Natural killer cell (primary cell): ENCODE data around the gene KLK7. TPM values are rescaled to one million over a fixed set of nuclear protein-coding genes. Genes with fewer than 3 reads are reported as not detected.

ENCODE experiments used
- ATAC-seq, 3 donors: fragments of 150-1000 bp in 2 of 3; fragments of 200-7000 bp in 1 of 3; cut with Tn5 transposase; 1 replicate in 1 of 3; 2 replicates in 2 of 3; pipeline ENCODE4 v1.10.0; 2021; ENCODE audit warnings: mild to moderate bottlenecking in 2 of 3, moderate library complexity in 2 of 3
- DNase-seq, 2 donors: peaks; one replicate each; pipeline versions ENCODE4 v3.0.0 to v3.0.0-alpha.2; 2013 to 2021; ENCODE audit warnings: mixed read lengths in 1 of 2
- H3K27ac ChIP-seq: one replicate; pipeline ENCODE4 v1.5.1; 2013; ENCODE audit warnings: mild to moderate bottlenecking, low read length
- H3K27me3 ChIP-seq: one replicate; pipeline ENCODE4 v1.6.1; 2013; ENCODE audit warnings: low read length; ENCODE audit not compliant: control insufficient read depth, insufficient read depth
- H3K36me3 ChIP-seq: one replicate; pipeline ENCODE4 v1.6.1; 2013; ENCODE audit warnings: low read length; ENCODE audit not compliant: control insufficient read depth, insufficient read depth
- H3K4me1 ChIP-seq: one replicate; pipeline ENCODE4 v1.6.1; 2013; ENCODE audit warnings: low read length; ENCODE audit not compliant: control insufficient read depth, insufficient read depth
- H3K4me3 ChIP-seq: one replicate; pipeline ENCODE4 v1.5.1; 2013; ENCODE audit warnings: low read length
- H3K9me3 ChIP-seq: one replicate; pipeline ENCODE4 v1.6.1; 2013; ENCODE audit warnings: low read length; ENCODE audit not compliant: control insufficient read depth, insufficient read depth
- H3K27ac Mint-ChIP-seq, 2 donors: one replicate each; pipeline ENCODE4 v1.8.0; 2022; ENCODE audit warnings: mild to moderate bottlenecking in 2 of 2, mixed read lengths in 2 of 2, moderate library complexity in 1 of 2
- H3K27me3 Mint-ChIP-seq, 2 donors: one replicate each; pipeline ENCODE4 v1.8.0; 2022; ENCODE audit warnings: low read depth in 2 of 2, mixed read lengths in 2 of 2
- H3K36me3 Mint-ChIP-seq: one replicate; pipeline ENCODE4 v1.8.0; 2022; ENCODE audit warnings: mixed read lengths
- H3K4me1 Mint-ChIP-seq, 2 donors: one replicate each; pipeline ENCODE4 v1.8.0; 2022; ENCODE audit warnings: mixed read lengths in 2 of 2
- H3K4me3 Mint-ChIP-seq: one replicate; pipeline ENCODE4 v1.8.0; 2022; ENCODE audit warnings: mild to moderate bottlenecking, moderate library complexity, mixed read lengths
- H3K9me3 Mint-ChIP-seq, 2 donors: one replicate each; pipeline ENCODE4 v1.8.0; 2022; ENCODE audit warnings: mixed read lengths in 2 of 2
- WGBS: methylation state at CpG from one replicate; pipeline ENCODE4 v1.1.7; 2013; ENCODE audit warnings: missing lambda C conversion rate; ENCODE audit not compliant: insufficient coverage; 5-methylcytosine and 5-hydroxymethylcytosine counted together
- intact Hi-C: fragments of 100-400 bp; cut with micrococcal nuclease; formaldehyde crosslinking; loops from one replicate; pipeline ENCODE4 v1.14.2; 2022
- total RNA-seq, 4 donors: library from RNA; stranded (reverse); fragments of 120-200 nt in 1 of 4; gene quantifications; one replicate each; pipeline versions ENCODE4 v1.2.3 to v1.2.4, GENCODE V29; 2013 to 2022
- TF ChIP-seq, protein P1 (sequence below): fragments of 200-600 bp; IDR thresholded peaks from one replicate; pipeline ENCODE4 v1.8.0; 2022; ENCODE audit warnings: antibody characterized with exemption

KLK7 gene
- total RNA-seq, 3 donors from 2014 or later (not counting 1 experiment from before 2014, with no cell fraction given) = not detected

DNA sequence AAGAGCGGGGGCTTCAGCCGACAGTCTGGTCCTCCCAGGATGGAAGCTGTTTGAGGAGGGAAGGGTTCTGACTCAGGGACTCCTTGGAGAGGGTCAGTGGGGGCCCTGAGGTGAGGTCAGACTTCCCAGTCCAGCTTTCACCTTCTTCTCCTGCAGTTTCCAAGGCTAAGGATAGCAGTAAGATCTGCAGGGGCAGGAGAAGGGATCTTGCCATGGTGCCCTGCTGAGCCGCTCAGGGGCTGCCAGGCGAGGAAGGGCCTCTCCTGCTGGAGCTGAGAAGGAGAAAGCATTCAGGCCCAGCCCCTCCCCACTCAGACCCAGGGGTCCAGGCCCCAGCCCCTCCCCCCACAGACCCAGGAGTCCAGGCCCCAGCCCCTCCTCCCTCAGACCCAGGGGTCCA is 1.5 kb downstream of the KLK7 start:
- no peak overlapping the region for H3K27ac Mint-ChIP-seq
- no peaks in the 10 kb centered on the region for H3K4me1 Mint-ChIP-seq
- peaks cover 24 to 34% of the 10 kb centered on the region in 2 donors for H3K27me3 Mint-ChIP-seq
- no peak overlapping the region for H3K4me3 Mint-ChIP-seq
- H3K4me3 ChIP-seq = no peak overlapping the region
- H3K36me3 ChIP-seq = no peaks in the 10 kb centered on the region
- intact Hi-C loops = no loop called here
- DNase-seq (no peak), ATAC-seq (no peak)
- H3K36me3 Mint-ChIP-seq = no peaks in the 10 kb centered on the region
- H3K4me1 ChIP-seq = no peaks in the 10 kb centered on the region
- no peaks in the 10 kb centered on the region for H3K9me3 Mint-ChIP-seq
- peaks cover 2% of the 10 kb centered on the region for H3K27me3 ChIP-seq
- H3K27ac ChIP-seq = no peak overlapping the region
- H3K9me3 ChIP-seq = no peaks in the 10 kb centered on the region
- TF ChIP-seq, protein P1, sequence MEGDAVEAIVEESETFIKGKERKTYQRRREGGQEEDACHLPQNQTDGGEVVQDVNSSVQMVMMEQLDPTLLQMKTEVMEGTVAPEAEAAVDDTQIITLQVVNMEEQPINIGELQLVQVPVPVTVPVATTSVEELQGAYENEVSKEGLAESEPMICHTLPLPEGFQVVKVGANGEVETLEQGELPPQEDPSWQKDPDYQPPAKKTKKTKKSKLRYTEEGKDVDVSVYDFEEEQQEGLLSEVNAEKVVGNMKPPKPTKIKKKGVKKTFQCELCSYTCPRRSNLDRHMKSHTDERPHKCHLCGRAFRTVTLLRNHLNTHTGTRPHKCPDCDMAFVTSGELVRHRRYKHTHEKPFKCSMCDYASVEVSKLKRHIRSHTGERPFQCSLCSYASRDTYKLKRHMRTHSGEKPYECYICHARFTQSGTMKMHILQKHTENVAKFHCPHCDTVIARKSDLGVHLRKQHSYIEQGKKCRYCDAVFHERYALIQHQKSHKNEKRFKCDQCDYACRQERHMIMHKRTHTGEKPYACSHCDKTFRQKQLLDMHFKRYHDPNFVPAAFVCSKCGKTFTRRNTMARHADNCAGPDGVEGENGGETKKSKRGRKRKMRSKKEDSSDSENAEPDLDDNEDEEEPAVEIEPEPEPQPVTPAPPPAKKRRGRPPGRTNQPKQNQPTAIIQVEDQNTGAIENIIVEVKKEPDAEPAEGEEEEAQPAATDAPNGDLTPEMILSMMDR = no peak
- WGBS = 85% methylated on average over 4 of the region's 4 CpGs

DNA sequence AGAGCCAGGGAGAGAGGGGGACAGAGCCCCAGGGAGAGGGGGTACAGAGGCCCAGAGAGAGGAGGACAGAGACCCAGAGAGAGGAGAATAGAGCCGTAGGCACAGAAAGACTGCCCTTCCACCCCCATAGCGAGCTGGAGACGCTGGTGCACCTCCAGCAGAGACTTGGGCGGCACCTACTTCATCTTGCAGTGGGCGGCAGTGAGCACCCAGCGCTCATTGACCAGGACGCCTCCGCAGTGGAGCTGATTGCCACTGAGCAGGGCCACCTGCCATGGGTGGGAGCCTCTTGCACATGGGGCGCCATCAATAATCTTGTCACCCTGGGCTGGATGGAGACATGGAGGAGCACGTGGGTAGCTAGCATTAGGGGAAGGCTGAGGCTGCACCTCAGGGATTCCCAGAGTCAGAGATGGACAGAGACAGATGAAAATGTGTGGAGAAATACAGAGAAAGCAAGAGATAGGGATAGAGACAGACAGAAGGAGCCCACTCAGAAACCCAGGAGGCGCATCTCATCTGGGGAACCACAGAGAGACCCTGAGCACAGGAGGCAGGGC is 2.0 kb downstream of the KLK7 start:
- H3K36me3 Mint-ChIP-seq = no peaks in the 10 kb centered on the region
- TF ChIP-seq, protein P1 = no peak
- no peaks in the 10 kb centered on the region for H3K4me1 Mint-ChIP-seq
- Histone ChIP-seq H3K4me1 (no peaks in the 10 kb centered on the region), H3K36me3 (no peaks in the 10 kb centered on the region), H3K27ac (no peak overlapping the region), H3K27me3 (peaks cover 2% of the 10 kb centered on the region), H3K9me3 (no peaks in the 10 kb centered on the region), H3K4me3 (no peak overlapping the region)
- DNase-seq (no peak), ATAC-seq (no peak)
- H3K4me3 Mint-ChIP-seq = no peak overlapping the region
- intact Hi-C loops = no loop called here
- no peaks in the 10 kb centered on the region for H3K9me3 Mint-ChIP-seq
- peaks cover 25 to 38% of the 10 kb centered on the region in 2 donors for H3K27me3 Mint-ChIP-seq
- no peak overlapping the region for H3K27ac Mint-ChIP-seq
- WGBS = 69% methylated on average over 11 of the region's 11 CpGs

DNA sequence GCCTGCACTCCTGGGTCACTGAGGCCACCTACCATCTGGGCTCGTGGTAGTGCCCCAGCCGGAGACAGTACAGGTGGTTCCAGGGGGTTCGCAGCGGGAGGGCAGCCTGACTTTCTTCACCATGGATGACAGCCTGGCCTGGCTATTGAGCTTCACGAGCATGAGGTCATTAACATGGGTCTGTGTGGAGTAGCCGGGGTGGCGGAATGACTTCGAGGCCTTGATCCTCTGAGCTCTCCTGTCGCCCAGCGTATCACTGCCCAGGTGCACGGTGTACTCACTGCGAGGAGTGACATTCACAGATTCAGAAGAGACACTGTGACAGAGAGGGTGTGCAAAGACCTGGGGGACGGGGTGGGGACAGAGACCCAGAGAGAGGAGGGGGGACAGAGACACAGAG is 3.5 kb downstream of the KLK7 start:
- H3K27me3 Mint-ChIP-seq = peaks cover 27 to 38% of the 10 kb centered on the region in 2 donors
- no peak for DNase-seq

More for the DNA sequence above, 3.5 kb downstream of the KLK7 start:
- Histone ChIP-seq H3K4me3 (no peak overlapping the region), H3K4me1 (no peaks in the 10 kb centered on the region), H3K36me3 (no peaks in the 10 kb centered on the region), H3K9me3 (no peaks in the 10 kb centered on the region), H3K27ac (no peak overlapping the region), H3K27me3 (peaks cover 2% of the 10 kb centered on the region)
- intact Hi-C loops = no loop called here
- TF ChIP-seq, protein P1 = no peak
- Mint-ChIP-seq H3K4me3 (no peak overlapping the region), H3K27ac (no peak overlapping the region), H3K9me3 (no peaks in the 10 kb centered on the region), H3K36me3 (no peaks in the 10 kb centered on the region), H3K4me1 (no peaks in the 10 kb centered on the region)
- 73% methylated on average over 13 of the region's 13 CpGs for WGBS
- ATAC-seq = no peak
